ENCODE results near the gene SRPX2. TPM values are rescaled to one million over a fixed set of nuclear protein-coding genes. Genes with fewer than 3 reads are reported as not detected.

Gene SRPX2
- total RNA-seq, 1 donor from 2014 or later: 22.0 TPM

GRCh38 chrX:100650841-100651240 lies 6.8 kb downstream of the SRPX2 start:
- DNase-seq: no peak

GRCh38 chrX:100652266-100652665 lies 8.3 kb downstream of the SRPX2 start:
- no peak for DNase-seq

GRCh38 chrX:100654261-100654660 lies 10.3 kb downstream of the SRPX2 start:
- peak; percentile 58 for DNase-seq

GRCh38 chrX:100658941-100659381 lies 15.0 kb downstream of the SRPX2 start:
- DNase-seq: peak; percentile 69

GRCh38 chrX:100659431-100660137 lies 15.6 kb downstream of the SRPX2 start:
- DNase-seq: peak; percentile 27

- no peak for DNase-seq
Measured at GRCh38 chrX:100662170-100662569, 18.2 kb downstream of the SRPX2 start.

- peak; percentile 42 for DNase-seq
Measured at GRCh38 chrX:100662796-100663195, 18.8 kb downstream of the SRPX2 start.

- DNase-seq: no peak
Measured at GRCh38 chrX:100663642-100664041, 19.6 kb downstream of the SRPX2 start.

GRCh38 chrX:100672966-100673365 lies 29.0 kb downstream of the SRPX2 start:
- no peak for DNase-seq

GRCh38 chrX:100673397-100673953 lies 29.5 kb downstream of the SRPX2 start:
- DNase-seq: peak; percentile 68

- DNase-seq: peak; percentile 22
Measured at GRCh38 chrX:100674705-100675104, 30.7 kb downstream of the SRPX2 start.

- no peak for DNase-seq
Measured at GRCh38 chrX:100677611-100678181, 33.7 kb downstream of the SRPX2 start.

- DNase-seq: no peak
Measured at GRCh38 chrX:100680756-100681155, 36.8 kb downstream of the SRPX2 start.

GRCh38 chrX:100681599-100681998 lies 37.6 kb downstream of the SRPX2 start:
- DNase-seq: no peak

GRCh38 chrX:100682939-100683338 lies 38.9 kb downstream of the SRPX2 start:
- no peak for DNase-seq

GRCh38 chrX:100685284-100685996 lies 41.4 kb downstream of the SRPX2 start:
- DNase-seq: peak; percentile 88

GRCh38 chrX:100685997-100686305 lies 42.0 kb downstream of the SRPX2 start:
- no peak for DNase-seq

- DNase-seq: no peak
Measured at GRCh38 chrX:100687128-100687527, 43.1 kb downstream of the SRPX2 start.

GRCh38 chrX:100687546-100687945 lies 43.5 kb downstream of the SRPX2 start:
- DNase-seq: peak; percentile 20

- no peak for DNase-seq
Measured at GRCh38 chrX:100695302-100695701, 51.3 kb downstream of the SRPX2 start.

GRCh38 chrX:100695991-100696390 lies 52.0 kb downstream of the SRPX2 start:
- DNase-seq: no peak

GRCh38 chrX:100696699-100697351 lies 52.8 kb downstream of the SRPX2 start:
- no peak for DNase-seq

- no peak for DNase-seq
Measured at GRCh38 chrX:100698551-100698950, 54.6 kb downstream of the SRPX2 start.

Data from dermis blood vessel endothelial cell (primary cell).